Ovary (tissue), 3 donors: ENCODE results near the gene PTPRN2.
"Not testable (repeated sequence)": the region's sequence is repeated elsewhere in the genome, so short reads cannot be mapped to it uniquely, and the experiment has no call there.

Experiments
- CTCF ChIP-seq, 3 donors: fragments of 450-650 bp in 2 of 3; fragments of 200-600 bp in 1 of 3; IDR thresholded peaks; one replicate each; pipeline versions ENCODE4 v1.5.1 to v1.8.0; 2016 to 2022; ENCODE audit warnings: antibody characterized with exemption in 3 of 3, mild to moderate bottlenecking in 1 of 3
- EP300 ChIP-seq: sonication (generic); formaldehyde crosslinking; IDR thresholded peaks from one replicate; pipeline ENCODE4 v1.6.1; 2017; ENCODE audit warnings: antibody characterized with exemption
- POLR2A ChIP-seq: fragments of 450-650 bp; IDR thresholded peaks from one replicate; pipeline ENCODE4 v1.6.1; 2017; ENCODE audit warnings: antibody characterized with exemption, mild to moderate bottlenecking, moderate library complexity
- donor health status: DM: no; HTN: no; CAD: no.

- not testable (repeated sequence) for TF ChIP-seq CTCF (IDR thresholded peaks at IDR 0.05); EP300; POLR2A
These were observed 65.8 kb downstream of the PTPRN2 start for GRCh38 chr7:158521795-158522194.
